HL-60 (cell line): Measurements from ENCODE around the gene COL25A1.

Experiments used
- DNase-seq, 2 experiments: peaks; one replicate each; pipeline ENCODE4 v3.0.0-alpha.2; 2010 to 2020; ENCODE audit warnings: low read depth in 1 of 2, low spot score in 1 of 2
- H3K27ac ChIP-seq: fragments of 250-450 bp; sonication (Bioruptor Pico); replicated peaks from 2 replicates; pipeline ENCODE4 v1.5.1; 2020; ENCODE audit warnings: mild to moderate bottlenecking, moderate library complexity
- H3K27me3 ChIP-seq: fragments of 250-450 bp; sonication (Bioruptor Pico); 2 replicates; pipeline ENCODE4 v1.5.1; 2021; ENCODE audit warnings: mild to moderate bottlenecking, moderate library complexity; ENCODE audit not compliant: insufficient read depth, poor library complexity, severe bottlenecking
- H3K4me3 ChIP-seq: replicated peaks from 2 replicates; pipeline ENCODE4 v1.5.1; 2011; ENCODE audit warnings: mild to moderate bottlenecking, control low read depth, low read length; ENCODE audit not compliant: insufficient read depth
- GABPA ChIP-seq: IDR thresholded peaks from 2 replicates; pipeline ENCODE4 v1.6.1; 2012; ENCODE audit warnings: low read depth
- POLR2AphosphoS5 ChIP-seq: IDR thresholded peaks from 2 replicates; pipeline ENCODE4 v1.6.1; 2012; ENCODE audit warnings: low read depth
- SPI1 ChIP-seq: IDR thresholded peaks from 2 replicates; pipeline ENCODE4 v1.6.1; 2012; ENCODE audit warnings: low read depth, mild to moderate bottlenecking, borderline replicate concordance
- TF ChIP-seq, protein P1 (sequence below): IDR thresholded peaks from 2 replicates; pipeline ENCODE4 v1.6.1; 2012; ENCODE audit warnings: low read depth; ENCODE audit not compliant: insufficient replicate concordance
- TF ChIP-seq, protein P2 (sequence below): IDR thresholded peaks from one replicate; pipeline ENCODE4 v1.5.1; 2011; ENCODE audit warnings: low read length, control low read depth, inconsistent platforms; ENCODE audit not compliant: insufficient read depth

Gene COL25A1

DNA sequence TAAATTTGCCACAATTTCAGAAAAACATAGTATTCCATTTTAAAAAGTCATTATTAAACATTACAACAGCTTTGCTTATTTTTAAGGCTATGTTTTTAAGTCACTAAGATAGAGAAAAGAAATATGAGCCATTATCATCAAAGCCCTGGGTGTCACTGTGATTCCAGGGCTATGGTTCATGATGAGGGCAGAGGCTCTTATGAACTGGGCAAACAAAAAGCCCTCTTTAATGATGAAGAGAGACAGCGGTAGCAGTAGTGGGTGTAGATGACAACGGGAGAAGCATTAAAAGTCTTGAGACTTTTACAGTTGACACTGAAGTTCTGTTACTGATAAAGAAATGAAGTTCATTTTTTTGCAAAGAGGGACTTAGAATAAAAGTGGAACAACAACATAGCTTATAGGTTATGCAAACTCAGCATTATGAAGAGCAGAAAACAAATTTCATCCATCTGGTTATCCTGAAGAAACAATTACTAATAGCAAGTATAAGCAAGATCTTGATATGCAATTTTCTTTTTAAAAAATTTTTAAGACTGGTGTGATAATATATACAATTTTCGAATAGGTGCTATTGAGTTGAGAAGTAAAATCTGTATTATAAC lies 336.9 kb downstream of the COL25A1 start:
- no peak for DNase-seq
- Histone ChIP-seq H3K4me3 (no peak overlapping the region), H3K27me3 (no peaks in the 10 kb centered on the region), H3K27ac (no peak overlapping the region)
- TF ChIP-seq SPI1: no peak

DNA sequence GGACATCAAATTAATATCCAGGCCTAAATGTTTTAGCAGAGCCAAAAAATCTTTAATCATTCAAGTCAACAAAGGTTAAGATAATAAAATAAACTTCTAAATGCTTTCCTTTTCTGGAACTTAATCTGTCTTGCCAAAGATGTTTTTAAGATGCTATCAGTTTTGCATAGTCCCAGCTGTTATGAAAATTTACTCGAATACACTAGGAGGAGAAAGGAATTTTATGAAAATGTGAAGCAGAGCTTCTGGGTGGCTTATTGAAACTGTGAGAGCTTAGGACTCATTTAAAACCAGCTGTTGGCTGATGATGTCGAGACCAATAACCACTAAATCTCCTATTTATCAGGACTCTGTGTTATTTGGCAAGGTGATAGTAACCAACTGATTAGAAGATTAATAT lies 337.4 kb downstream of the COL25A1 start:
- Histone ChIP-seq H3K27ac (no peak overlapping the region), H3K27me3 (no peaks in the 10 kb centered on the region), H3K4me3 (no peak overlapping the region)
- no peak for DNase-seq
- TF ChIP-seq, protein P1, sequence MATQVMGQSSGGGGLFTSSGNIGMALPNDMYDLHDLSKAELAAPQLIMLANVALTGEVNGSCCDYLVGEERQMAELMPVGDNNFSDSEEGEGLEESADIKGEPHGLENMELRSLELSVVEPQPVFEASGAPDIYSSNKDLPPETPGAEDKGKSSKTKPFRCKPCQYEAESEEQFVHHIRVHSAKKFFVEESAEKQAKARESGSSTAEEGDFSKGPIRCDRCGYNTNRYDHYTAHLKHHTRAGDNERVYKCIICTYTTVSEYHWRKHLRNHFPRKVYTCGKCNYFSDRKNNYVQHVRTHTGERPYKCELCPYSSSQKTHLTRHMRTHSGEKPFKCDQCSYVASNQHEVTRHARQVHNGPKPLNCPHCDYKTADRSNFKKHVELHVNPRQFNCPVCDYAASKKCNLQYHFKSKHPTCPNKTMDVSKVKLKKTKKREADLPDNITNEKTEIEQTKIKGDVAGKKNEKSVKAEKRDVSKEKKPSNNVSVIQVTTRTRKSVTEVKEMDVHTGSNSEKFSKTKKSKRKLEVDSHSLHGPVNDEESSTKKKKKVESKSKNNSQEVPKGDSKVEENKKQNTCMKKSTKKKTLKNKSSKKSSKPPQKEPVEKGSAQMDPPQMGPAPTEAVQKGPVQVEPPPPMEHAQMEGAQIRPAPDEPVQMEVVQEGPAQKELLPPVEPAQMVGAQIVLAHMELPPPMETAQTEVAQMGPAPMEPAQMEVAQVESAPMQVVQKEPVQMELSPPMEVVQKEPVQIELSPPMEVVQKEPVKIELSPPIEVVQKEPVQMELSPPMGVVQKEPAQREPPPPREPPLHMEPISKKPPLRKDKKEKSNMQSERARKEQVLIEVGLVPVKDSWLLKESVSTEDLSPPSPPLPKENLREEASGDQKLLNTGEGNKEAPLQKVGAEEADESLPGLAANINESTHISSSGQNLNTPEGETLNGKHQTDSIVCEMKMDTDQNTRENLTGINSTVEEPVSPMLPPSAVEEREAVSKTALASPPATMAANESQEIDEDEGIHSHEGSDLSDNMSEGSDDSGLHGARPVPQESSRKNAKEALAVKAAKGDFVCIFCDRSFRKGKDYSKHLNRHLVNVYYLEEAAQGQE: no peak

DNA sequence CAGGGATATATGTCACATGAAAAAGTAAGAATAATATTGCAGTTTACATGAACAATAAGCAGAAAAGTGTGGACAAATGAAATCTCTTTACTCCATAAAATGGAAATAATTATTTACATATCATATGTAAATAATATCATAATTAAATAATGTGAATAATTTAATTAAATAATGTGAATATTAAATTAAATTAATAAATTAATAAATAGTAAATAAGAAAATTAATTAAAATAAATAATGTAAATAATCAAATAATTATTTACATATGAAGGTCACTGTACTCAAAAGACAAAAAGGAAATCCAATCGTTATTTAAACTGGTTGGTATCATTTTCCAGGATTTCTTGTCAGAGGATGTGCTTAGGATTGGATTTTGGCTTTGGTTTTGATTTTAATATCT lies 338.5 kb downstream of the COL25A1 start:
- DNase-seq: no peak
- H3K27ac ChIP-seq: no peak overlapping the region
- no peak overlapping the region for H3K4me3 ChIP-seq
- TF ChIP-seq, protein P2, sequence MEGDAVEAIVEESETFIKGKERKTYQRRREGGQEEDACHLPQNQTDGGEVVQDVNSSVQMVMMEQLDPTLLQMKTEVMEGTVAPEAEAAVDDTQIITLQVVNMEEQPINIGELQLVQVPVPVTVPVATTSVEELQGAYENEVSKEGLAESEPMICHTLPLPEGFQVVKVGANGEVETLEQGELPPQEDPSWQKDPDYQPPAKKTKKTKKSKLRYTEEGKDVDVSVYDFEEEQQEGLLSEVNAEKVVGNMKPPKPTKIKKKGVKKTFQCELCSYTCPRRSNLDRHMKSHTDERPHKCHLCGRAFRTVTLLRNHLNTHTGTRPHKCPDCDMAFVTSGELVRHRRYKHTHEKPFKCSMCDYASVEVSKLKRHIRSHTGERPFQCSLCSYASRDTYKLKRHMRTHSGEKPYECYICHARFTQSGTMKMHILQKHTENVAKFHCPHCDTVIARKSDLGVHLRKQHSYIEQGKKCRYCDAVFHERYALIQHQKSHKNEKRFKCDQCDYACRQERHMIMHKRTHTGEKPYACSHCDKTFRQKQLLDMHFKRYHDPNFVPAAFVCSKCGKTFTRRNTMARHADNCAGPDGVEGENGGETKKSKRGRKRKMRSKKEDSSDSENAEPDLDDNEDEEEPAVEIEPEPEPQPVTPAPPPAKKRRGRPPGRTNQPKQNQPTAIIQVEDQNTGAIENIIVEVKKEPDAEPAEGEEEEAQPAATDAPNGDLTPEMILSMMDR: no peak
- TF ChIP-seq, protein P1: no peak
- TF ChIP-seq GABPA (no peak), POLR2AphosphoS5 (no peak), SPI1 (no peak)
- no peaks in the 10 kb centered on the region for H3K27me3 ChIP-seq

DNA sequence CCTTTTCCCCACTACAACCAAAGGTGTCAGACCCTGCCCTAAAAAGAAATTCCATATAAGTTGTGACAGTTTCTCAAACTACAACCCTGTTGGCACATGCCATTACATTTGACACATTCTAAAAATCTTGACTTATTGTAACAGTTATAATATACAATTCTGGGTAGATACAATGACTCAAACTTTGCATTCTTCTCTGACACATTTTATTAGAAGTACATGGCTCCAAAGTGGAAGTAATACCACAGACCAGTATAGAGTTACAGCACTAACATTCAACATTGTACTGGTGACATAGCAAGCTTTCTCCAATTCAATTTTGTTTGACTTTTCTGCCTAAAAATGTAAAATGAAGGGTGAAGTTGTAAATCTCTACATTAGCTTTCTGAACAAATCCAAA lies 343.0 kb downstream of the COL25A1 start:
- Histone ChIP-seq H3K27me3 (no peaks in the 10 kb centered on the region), H3K4me3 (no peak overlapping the region), H3K27ac (no peak overlapping the region)
- DNase-seq: no peak
- TF ChIP-seq, protein P1: no peak
- TF ChIP-seq SPI1 (no peak), POLR2AphosphoS5 (no peak), GABPA (no peak)
- TF ChIP-seq, protein P2: no peak
